Astrocyte of the cerebellum (primary cell): Measurements from ENCODE around the gene SRD5A2.
"Not testable (repeated sequence)": the region's sequence is repeated elsewhere in the genome, so short reads cannot be mapped to it uniquely, and the experiment has no call there.

Experiments used
- DNase-seq: peaks from one replicate; pipeline ENCODE4 v3.0.0-alpha.2; 2011; ENCODE audit warnings: low read depth
- H3K4me3 ChIP-seq: 2 replicates; pipeline ENCODE4 v1.5.1; 2011; ENCODE audit warnings: mild to moderate bottlenecking, low read depth, low read length, moderate library complexity
- CTCF ChIP-seq: IDR thresholded peaks from 2 replicates; pipeline ENCODE4 v1.5.1; 2012; ENCODE audit warnings: low read length, low read depth, moderate library complexity, mild to moderate bottlenecking; ENCODE audit errors: missing control alignments
- in situ Hi-C: cut with HindIII; loops from 2 replicates; pipeline ENCODE4 v1.10.0; 2017; ENCODE audit warnings: low sequenced_read_pairs

Gene SRD5A2

GRCh38 chr2:31517442-31518203 is 63.1 kb downstream of the SRD5A2 start:
- no peak for DNase-seq
- in situ Hi-C loops: no loop called here
- H3K4me3 ChIP-seq: no peak overlapping the region
- TF ChIP-seq CTCF: no peak

- no peak for TF ChIP-seq CTCF
- H3K4me3 ChIP-seq: no peak overlapping the region
- in situ Hi-C loops: no loop called here
- no peak for DNase-seq
Measured at GRCh38 chr2:31515586-31515985, 65.2 kb downstream of the SRD5A2 start.

- no peak for TF ChIP-seq CTCF
- H3K4me3 ChIP-seq: no peak overlapping the region
- DNase-seq: no peak
- in situ Hi-C loops: no loop called here
Measured at GRCh38 chr2:31513553-31513952, 67.2 kb downstream of the SRD5A2 start.

GRCh38 chr2:31511376-31511775 is 69.4 kb downstream of the SRD5A2 start:
- no peak for TF ChIP-seq CTCF
- DNase-seq: no peak
- in situ Hi-C loops: no loop called here
- no peak overlapping the region for H3K4me3 ChIP-seq

GRCh38 chr2:31505111-31505510 is 75.6 kb downstream of the SRD5A2 start:
- TF ChIP-seq CTCF: no peak
- H3K4me3 ChIP-seq: no peak overlapping the region
- no peak for DNase-seq
- in situ Hi-C loops: no loop called here

- in situ Hi-C loops: loop anchor here (5.0 kb wide), 1 partner anchor 33 kb away; no protein-coding TSS in a partner anchor
- no peak for TF ChIP-seq CTCF
- no peak for DNase-seq
- no peak overlapping the region for H3K4me3 ChIP-seq
Measured at GRCh38 chr2:31504311-31504710, 76.4 kb downstream of the SRD5A2 start.

- DNase-seq, in situ Hi-C loops: not testable (repeated sequence)
- peak overlapping the region; percentile 15 for H3K4me3 ChIP-seq
Measured at GRCh38 chr2:31496451-31496874, 84.3 kb downstream of the SRD5A2 start.

GRCh38 chr2:31489339-31489738 is 91.4 kb downstream of the SRD5A2 start:
- DNase-seq, in situ Hi-C loops, H3K4me3 ChIP-seq: not testable (repeated sequence)
